Erythroblast (primary cell): ENCODE measurements around the gene ELAPOR1.

Source experiments
- GATA1 ChIP-seq: IDR thresholded peaks from 2 replicates; pipeline ENCODE4 v1.6.1; 2011; ENCODE audit warnings: low read depth, mild to moderate bottlenecking, control low read depth, low read length, moderate library complexity
- POLR2A ChIP-seq: IDR thresholded peaks from 2 replicates; pipeline ENCODE4 v1.6.1; 2011; ENCODE audit warnings: mild to moderate bottlenecking, low read length

DNA sequence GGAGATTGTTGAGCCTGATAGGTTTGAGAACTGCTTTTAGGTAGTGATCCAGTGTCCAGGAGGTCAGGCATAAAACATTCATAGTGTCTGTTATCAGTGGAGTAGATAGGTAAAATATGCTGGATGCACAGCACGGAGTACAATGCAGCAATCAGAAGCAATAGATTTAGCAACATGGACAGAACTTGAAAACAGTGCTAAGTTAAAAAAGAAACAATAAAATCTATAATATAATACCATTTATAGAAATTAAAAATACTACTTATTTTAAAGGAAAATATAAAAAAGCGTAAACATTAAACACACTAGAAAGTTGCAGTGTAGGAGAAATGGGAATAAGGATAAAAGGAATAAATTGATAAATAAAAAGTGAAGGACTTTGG, 34.7 kb upstream of the ELAPOR1 start:
- TF ChIP-seq POLR2A (no peak), GATA1 (no peak)
